Measurements from ENCODE around the gene ROBO1. TPM values are rescaled to one million over a fixed set of nuclear protein-coding genes. Genes with fewer than 3 reads are reported as not detected.

Gene ROBO1
- total RNA-seq, 1 donor from 2014 or later = 20.8 TPM

- Histone ChIP-seq H3K27me3 (ENCODE audit: control insufficient read depth, insufficient read depth, low read length) (no peaks in the 10 kb centered on the region), H3K4me3 (ENCODE audit: low read depth, low read length) (no peak overlapping the region), H3K36me3 (ENCODE audit: control insufficient read depth, insufficient read depth, low read length) (no peaks in the 10 kb centered on the region)
- DNase-seq (ENCODE audit: low read depth) (no peak), FAIRE-seq (no peak)
- no peak for TF ChIP-seq CTCF (IDR thresholded peaks at IDR 0.05; ENCODE audit: insufficient read depth, low read length, severe bottlenecking)
Observed at GRCh38 chr3:79067734-79068133, 700.1 kb downstream of the ROBO1 start.

DNA sequence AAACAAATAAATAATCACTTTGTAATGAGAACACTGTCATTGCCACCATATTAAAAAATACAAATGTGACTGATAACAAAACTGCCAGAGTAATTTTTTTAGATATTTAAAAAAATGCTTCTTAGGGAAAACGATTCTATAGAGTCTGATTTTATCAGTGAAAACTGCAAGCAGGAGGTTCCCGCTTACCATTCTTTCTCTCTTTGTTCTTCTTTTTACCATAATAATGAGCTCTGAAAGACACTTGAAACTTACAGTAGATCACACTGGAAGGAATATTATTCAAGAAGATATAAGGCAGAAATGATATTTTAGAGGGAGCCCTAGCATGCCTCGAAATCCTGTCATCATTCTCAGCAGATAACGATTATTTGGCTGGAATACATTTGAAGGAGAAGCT lies 701.3 kb downstream of the ROBO1 start:
- no peak for DNase-seq (ENCODE audit: low read depth)
- no peak for FAIRE-seq
- no peak for TF ChIP-seq CTCF (IDR thresholded peaks at IDR 0.05; ENCODE audit: insufficient read depth, low read length, severe bottlenecking)
- Histone ChIP-seq H3K4me3 (ENCODE audit: low read depth, low read length) (no peak overlapping the region), H3K27me3 (ENCODE audit: control insufficient read depth, insufficient read depth, low read length) (no peaks in the 10 kb centered on the region), H3K36me3 (ENCODE audit: control insufficient read depth, insufficient read depth, low read length) (no peaks in the 10 kb centered on the region)

DNA sequence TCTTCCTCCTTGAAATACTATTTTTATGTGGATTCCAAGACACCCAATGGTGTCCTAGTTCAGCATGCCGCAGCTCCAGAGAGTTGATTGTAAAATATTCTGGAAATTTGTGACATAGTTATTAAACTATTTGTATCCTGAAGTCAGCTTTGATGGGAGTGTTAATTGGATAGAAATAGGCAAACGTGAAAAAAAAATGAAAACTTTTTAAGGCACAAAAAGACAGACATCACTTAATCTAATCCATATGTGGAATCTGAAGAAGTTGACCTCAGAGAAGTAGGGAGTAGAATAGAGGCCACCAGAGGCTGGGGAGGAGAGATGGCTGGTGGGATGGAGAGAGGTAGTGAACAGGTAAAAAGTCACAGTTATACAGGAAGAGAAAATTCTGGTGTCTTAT lies 704.2 kb downstream of the ROBO1 start:
- no peak for DNase-seq (ENCODE audit: low read depth)
- no peak for FAIRE-seq
- Histone ChIP-seq H3K36me3 (ENCODE audit: control insufficient read depth, insufficient read depth, low read length) (no peaks in the 10 kb centered on the region), H3K4me3 (ENCODE audit: low read depth, low read length) (no peak overlapping the region), H3K27me3 (ENCODE audit: control insufficient read depth, insufficient read depth, low read length) (no peaks in the 10 kb centered on the region)
- TF ChIP-seq CTCF (IDR thresholded peaks at IDR 0.05; ENCODE audit: insufficient read depth, low read length, severe bottlenecking) = no peak

GRCh38 chr3:79057756-79058155 lies 710.0 kb downstream of the ROBO1 start:
- DNase-seq (ENCODE audit: low read depth) (no peak), FAIRE-seq (no peak)
- no peak for TF ChIP-seq CTCF (IDR thresholded peaks at IDR 0.05; ENCODE audit: insufficient read depth, low read length, severe bottlenecking)
- no peaks in the 10 kb centered on the region for H3K36me3 ChIP-seq (ENCODE audit: control insufficient read depth, insufficient read depth, low read length)
- H3K4me3 ChIP-seq (ENCODE audit: low read depth, low read length) = no peak overlapping the region
- no peaks in the 10 kb centered on the region for H3K27me3 ChIP-seq (ENCODE audit: control insufficient read depth, insufficient read depth, low read length)

GRCh38 chr3:79056498-79056897 lies 711.3 kb downstream of the ROBO1 start:
- Histone ChIP-seq H3K27me3 (ENCODE audit: control insufficient read depth, insufficient read depth, low read length) (no peaks in the 10 kb centered on the region), H3K4me3 (ENCODE audit: low read depth, low read length) (no peak overlapping the region), H3K36me3 (ENCODE audit: control insufficient read depth, insufficient read depth, low read length) (no peaks in the 10 kb centered on the region)
- FAIRE-seq = no peak
- no peak for DNase-seq (ENCODE audit: low read depth)
- no peak for TF ChIP-seq CTCF (IDR thresholded peaks at IDR 0.05; ENCODE audit: insufficient read depth, low read length, severe bottlenecking)

GRCh38 chr3:79052054-79052681 lies 715.6 kb downstream of the ROBO1 start:
- DNase-seq (ENCODE audit: low read depth) (no peak), FAIRE-seq (no peak)
- no peak for TF ChIP-seq CTCF (IDR thresholded peaks at IDR 0.05; ENCODE audit: insufficient read depth, low read length, severe bottlenecking)
- H3K36me3 ChIP-seq (ENCODE audit: control insufficient read depth, insufficient read depth, low read length) = no peaks in the 10 kb centered on the region
- no peaks in the 10 kb centered on the region for H3K27me3 ChIP-seq (ENCODE audit: control insufficient read depth, insufficient read depth, low read length)
- no peak overlapping the region for H3K4me3 ChIP-seq (ENCODE audit: low read depth, low read length)

Data from bronchial epithelial cell (primary cell).